Fibroblast of villous mesenchyme (primary cell): ENCODE data around the gene STAM. TPM values are rescaled to one million over a fixed set of nuclear protein-coding genes. Genes with fewer than 3 reads are reported as not detected.
A peak's percentile ranks its signal among the peaks of the same experiment; 100 is the strongest.

ENCODE experiments used
- DNase-seq: peaks from one replicate; pipeline ENCODE4 v3.0.0-alpha.2; 2010; ENCODE audit warnings: low read depth
- H3K4me3 ChIP-seq: 2 replicates; pipeline ENCODE4 v1.5.1; 2011; ENCODE audit warnings: low read depth, mild to moderate bottlenecking, low read length
- total RNA-seq: library from RNA; depleted of rRNA; stranded (reverse); fragments of >200 nt; gene quantifications from 2 replicates; pipeline ENCODE4 v1.2.3, GENCODE V29; 2012
- TF ChIP-seq, protein P1 (sequence below): IDR thresholded peaks from 2 replicates; pipeline ENCODE4 v1.5.1; 2012; ENCODE audit warnings: low read depth, mild to moderate bottlenecking, low read length; ENCODE audit not compliant: insufficient read depth

STAM gene
- total RNA-seq, 1 donor, result 46.6 TPM

DNA sequence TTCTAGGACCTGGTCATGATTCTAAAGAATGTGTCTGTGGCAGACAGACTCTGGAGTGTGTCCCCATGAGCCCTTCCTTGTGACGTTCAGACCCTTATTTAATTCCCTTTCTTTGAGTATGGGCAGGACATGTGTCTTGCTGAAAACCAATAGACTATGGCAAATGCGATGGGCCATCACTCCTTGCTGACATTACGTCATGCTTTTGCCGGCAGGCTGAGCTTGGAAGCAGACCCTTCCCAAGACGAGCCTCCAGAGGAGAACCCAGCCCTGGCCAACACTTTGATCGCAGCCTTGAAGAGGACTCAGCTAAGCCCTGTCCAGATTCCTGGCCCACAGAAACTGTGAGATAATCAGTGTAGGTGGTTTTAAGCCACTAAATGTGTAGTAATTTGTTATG lies 89.7 kb downstream of the STAM start:
- no peak overlapping the region for H3K4me3 ChIP-seq
- DNase-seq, result no peak
- TF ChIP-seq, protein P1, sequence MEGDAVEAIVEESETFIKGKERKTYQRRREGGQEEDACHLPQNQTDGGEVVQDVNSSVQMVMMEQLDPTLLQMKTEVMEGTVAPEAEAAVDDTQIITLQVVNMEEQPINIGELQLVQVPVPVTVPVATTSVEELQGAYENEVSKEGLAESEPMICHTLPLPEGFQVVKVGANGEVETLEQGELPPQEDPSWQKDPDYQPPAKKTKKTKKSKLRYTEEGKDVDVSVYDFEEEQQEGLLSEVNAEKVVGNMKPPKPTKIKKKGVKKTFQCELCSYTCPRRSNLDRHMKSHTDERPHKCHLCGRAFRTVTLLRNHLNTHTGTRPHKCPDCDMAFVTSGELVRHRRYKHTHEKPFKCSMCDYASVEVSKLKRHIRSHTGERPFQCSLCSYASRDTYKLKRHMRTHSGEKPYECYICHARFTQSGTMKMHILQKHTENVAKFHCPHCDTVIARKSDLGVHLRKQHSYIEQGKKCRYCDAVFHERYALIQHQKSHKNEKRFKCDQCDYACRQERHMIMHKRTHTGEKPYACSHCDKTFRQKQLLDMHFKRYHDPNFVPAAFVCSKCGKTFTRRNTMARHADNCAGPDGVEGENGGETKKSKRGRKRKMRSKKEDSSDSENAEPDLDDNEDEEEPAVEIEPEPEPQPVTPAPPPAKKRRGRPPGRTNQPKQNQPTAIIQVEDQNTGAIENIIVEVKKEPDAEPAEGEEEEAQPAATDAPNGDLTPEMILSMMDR, result no peak

DNA sequence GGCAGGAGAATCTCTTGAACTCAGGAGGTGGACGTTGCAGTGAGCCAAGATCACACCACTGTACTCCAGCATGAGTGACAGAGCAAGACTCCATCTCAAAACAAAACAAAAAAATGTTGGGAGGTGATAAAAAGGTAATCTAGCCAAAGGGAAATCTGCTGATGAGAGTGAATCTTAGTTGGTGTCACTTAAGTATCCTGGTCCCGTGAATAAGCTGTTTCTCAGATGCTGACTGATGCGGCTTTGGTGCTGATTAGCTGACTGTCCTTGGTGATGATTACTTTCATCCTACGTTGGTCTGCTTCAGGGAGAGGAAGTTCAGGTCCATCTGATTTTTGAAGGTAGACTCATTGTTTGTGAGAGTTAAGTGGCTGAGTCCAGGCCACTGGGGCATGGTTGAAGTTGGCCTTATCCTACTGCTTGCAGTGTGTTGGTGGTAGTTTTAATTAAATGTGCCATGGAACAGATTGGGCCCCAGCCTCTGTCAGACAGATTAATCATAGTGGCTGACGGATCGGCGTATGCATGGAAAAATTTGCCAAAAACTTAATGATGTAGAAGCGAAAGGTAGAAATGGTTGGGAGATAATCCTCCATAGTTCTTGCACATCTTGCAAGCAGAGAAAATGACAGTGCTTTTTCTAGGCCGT lies 90.6 kb downstream of the STAM start:
- TF ChIP-seq, protein P1, result no peak
- no peak overlapping the region for H3K4me3 ChIP-seq
- DNase-seq, result no peak

DNA sequence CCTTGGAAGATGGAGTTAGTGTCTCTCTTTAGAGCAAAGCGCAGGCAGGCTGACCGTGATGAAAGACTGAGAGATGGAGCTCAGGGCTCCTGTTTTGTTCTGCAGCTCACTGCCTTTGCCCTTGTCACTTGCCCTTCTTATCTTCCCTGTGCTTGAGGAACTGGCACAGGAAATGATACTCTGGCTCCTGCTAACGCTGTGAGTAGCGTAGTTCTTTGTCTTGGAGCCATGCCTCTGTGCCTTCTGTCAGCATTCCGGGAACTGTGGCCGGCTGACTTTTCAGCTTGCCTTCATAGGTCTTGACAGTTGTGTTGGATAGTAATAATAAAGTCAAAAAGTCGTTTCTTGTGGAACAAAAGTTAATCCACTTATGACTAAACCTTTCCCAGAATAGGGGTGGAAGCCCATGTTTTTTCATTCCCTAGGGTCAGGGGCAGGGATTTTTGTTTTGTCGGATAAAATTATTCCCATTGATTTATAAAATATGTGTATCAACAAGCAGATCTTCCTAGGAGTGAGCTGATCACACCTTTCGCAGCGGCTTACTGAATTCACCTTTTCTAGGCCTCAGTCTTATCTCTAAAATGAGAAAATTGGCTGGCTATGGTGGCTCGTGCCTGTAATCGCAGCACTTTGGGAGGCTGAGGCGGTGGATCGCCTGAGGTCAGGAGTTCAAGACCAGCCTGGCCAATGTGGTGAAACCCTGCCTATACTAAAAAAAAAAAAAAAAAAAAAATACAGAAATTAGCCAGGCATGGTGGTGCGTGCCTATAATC lies 91.4 kb downstream of the STAM start:
- DNase-seq, result no peak
- H3K4me3 ChIP-seq, result no peak overlapping the region
- TF ChIP-seq, protein P1, result no peak

DNA sequence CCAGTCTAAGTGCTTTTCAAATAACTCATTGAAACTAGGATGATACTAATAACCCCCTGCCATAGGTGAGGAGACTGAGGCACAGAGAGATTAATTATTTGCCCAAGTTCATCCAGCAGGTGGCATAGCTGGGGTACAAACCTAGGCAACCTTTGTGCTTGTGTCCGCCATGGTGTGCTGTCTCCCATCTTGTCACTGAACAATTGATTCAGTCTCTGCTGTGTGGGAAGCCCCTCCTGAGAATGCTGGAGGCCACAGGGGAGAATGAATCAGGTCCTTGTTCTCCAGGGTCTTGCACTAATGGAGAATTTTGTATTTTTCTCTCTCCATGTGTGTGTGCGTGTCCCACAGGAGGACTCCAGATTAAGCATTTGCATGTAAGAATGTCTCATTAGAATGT lies 92.3 kb downstream of the STAM start:
- TF ChIP-seq, protein P1, result no peak
- DNase-seq, result no peak
- no peak overlapping the region for H3K4me3 ChIP-seq

DNA sequence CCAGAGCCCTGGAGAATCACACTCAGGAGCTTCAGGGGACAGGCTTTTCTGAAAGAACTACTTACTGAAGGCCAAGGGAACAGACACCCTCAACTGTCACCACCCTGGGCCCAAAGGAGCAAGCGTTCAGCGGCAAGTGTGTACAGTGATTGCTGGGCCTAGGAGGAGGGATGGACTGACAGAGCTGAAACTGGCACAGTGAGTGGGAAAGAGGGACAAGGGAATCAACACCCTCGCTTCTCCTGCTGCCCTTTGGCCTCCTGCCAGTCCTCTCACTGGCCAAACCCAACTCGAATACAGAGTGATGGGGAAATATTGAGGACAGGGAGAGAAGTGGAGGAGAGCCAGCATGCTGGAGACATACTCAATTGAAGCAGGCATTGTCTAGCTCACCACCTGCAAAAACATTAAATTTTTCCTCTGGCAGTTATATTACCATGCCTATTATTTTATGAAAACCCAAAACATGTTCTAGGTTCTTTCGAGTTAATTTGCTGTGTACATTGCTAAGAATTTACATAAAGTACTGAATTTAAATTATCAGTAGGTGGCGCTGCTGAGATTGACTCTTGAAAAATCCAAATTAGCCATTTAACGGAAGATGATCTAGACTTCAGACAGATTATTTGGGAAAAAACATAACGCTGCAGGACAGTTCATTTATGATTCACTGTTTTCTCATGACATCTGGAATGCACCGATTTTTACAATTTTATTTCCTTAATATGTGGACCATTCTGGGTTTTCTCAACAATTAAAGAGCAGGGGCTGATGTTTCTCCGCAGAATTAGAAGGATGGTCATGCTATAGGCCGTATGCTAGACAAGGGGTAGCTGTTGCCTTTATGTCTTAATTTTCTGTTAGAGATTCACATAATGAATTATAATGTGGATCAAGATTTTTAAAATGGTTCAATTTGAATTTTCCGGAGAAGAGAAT lies 93.3 kb downstream of the STAM start:
- TF ChIP-seq, protein P1, result peak; percentile 64
- H3K4me3 ChIP-seq, result no peak overlapping the region
- DNase-seq, result peak; percentile 48

DNA sequence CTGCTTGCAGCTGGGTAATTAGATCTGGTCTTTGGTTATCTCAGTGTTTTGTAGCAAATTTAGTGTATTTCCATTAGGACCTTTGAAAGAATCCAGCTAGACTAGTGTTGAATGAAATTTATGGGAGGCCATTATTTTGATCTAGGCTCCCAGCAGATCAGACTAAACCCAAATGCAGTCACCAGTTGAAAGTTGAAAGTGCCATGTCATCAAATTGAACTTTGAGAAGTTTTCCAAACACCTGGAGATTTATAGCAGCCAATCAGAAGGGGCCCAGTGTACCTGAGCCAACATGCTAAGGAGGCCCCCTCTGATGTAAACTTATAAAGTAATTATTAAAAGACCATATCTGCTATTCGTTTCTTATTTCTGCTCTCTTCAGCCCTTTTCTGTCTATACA lies 96.7 kb downstream of the STAM start:
- no peak overlapping the region for H3K4me3 ChIP-seq
- TF ChIP-seq, protein P1, result no peak
- no peak for DNase-seq
